ENCODE measurements around the gene PML.

Gene PML, protein sequence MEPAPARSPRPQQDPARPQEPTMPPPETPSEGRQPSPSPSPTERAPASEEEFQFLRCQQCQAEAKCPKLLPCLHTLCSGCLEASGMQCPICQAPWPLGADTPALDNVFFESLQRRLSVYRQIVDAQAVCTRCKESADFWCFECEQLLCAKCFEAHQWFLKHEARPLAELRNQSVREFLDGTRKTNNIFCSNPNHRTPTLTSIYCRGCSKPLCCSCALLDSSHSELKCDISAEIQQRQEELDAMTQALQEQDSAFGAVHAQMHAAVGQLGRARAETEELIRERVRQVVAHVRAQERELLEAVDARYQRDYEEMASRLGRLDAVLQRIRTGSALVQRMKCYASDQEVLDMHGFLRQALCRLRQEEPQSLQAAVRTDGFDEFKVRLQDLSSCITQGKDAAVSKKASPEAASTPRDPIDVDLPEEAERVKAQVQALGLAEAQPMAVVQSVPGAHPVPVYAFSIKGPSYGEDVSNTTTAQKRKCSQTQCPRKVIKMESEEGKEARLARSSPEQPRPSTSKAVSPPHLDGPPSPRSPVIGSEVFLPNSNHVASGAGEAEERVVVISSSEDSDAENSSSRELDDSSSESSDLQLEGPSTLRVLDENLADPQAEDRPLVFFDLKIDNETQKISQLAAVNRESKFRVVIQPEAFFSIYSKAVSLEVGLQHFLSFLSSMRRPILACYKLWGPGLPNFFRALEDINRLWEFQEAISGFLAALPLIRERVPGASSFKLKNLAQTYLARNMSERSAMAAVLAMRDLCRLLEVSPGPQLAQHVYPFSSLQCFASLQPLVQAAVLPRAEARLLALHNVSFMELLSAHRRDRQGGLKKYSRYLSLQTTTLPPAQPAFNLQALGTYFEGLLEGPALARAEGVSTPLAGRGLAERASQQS

DNA sequence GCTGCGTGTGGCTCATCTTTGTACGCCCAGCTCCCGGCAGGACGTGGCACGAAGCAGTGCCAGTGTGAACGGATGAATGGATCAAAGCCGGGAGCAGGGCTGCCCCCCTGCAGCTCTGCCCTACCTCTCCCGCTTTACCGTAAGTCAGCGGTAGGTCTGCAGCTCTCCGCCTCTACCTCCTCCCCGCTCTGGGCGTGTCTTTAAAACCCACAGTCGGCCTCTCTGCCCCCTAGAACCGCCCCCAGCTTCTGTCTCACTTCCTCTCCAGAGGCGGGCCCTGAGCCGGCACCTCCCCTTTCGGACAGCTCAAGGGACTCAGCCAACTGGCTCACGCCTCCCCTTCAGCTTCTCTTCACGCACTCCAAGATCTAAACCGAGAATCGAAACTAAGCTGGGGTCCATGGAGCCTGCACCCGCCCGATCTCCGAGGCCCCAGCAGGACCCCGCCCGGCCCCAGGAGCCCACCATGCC, at the start of gene PML:
Gene PML (plus strand): TSS at position 304 of the 471 bp plus-strand sequence. CDS start 97 bp downstream, at position 401.
- DNase-seq = peak; percentile 94

DNA sequence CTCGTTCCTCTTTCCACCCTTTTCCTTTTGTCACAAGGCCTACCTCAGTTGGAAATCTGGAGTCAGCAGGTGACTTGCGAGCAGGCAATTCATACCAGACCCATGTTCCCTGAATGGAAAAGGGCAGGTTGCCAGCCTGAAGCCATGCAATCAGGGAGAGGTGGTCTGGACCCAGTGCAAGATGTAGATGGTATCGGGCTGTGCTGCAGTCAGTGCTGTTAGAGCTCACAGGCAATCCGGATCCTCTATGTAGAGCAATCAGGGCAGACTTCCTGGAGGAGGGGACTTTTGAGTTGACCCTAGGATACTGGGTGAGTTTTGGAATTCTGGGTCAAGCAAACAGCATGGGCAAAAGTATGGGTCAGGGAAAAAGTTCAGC, 49.4 kb upstream of the PML start:
- no peak for DNase-seq

DNA sequence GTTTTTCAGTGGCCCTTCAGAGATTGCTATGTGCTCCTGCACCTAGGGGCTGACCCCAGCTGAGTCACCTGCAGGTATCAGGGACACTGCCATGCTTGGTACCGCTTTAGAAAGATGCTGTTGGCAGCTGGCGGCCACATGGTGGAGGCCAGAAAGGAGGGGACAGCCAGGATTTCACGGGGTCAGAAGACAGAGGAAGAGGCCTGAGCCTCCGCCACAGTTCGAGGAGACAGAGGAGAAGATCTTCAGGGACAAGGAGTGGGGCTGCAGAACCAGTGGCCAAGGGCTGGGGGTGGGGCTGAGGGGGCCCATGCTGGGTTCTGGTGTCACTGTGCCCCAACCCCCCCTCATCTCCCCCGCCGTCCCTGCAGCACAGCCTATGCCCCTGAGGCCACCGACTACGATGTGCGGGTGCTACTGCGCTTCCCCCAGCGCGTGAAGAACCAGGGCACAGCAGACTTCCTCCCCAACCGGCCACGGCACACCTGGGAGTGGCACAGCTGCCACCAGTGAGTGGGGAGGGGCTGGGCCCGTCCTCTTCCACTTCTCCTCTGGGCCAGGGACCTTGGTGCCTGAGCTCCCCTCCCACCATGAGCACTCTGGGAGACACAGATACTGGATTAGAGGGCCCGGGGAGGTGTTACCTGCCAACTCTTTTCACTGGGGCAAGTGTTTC, 48.3 kb upstream of the PML start:
- no peak for DNase-seq

DNA sequence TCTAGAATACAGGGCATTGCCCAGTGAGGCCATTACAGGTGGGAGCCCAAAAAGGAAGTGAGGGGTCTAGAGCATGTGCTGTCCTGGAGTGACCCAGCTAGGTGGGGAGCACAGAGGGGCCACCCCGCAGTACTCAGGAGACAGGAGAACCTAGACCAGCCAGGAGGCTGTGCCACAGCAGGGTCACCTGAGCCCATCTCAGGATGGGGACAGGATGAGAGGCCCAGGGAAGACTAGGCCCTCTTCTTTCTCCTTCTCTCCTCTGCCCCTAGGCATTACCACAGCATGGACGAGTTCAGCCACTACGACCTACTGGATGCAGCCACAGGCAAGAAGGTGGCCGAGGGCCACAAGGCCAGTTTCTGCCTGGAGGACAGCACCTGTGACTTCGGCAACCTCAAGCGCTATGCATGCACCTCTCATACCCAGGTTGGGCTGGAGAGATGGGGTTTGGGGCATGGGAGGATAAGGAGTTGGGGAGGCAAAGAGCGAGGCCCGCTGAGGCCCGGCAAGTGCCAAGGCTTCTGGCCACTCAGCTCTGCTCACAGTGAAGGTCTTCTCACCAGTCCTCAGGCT, 47.6 kb upstream of the PML start:
- no peak for DNase-seq

DNA sequence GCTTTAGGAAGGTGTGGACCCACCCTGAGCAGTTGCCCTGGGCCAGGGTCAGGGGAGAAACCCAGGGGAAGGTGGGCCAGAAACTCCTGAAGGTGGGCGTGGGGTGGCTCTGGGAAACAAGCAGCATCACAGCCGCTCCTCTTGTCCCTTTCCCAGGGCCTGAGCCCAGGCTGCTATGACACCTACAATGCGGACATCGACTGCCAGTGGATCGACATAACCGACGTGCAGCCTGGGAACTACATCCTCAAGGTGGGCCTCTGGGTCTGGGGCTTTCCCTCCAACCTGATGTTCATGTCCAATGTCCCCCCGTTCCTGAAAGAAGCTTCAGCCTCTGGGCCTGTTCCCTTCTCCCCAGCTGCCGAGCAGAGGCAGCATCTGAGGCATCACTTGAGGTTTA, 46.9 kb upstream of the PML start:
- no peak for DNase-seq

DNA sequence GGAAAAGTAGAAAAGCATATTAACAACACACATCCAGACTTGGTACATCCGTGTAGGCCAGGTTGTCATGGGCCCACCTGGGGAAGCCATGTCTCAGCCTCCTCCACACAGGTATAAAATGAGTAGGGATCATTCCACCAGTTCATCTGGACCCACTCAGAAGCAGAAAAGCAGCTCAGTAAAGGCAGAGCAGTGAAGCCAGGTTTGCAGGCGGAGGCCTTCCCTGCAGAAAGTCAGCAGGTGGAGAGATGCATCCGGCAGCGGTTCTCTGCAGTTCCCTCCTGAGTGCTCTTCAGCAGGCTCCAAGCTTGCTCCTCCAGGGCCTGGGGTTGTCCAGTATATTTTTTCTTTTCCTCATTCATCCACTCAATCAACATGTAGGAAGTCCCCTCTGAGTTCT, 46.1 kb upstream of the PML start:
- DNase-seq = no peak

DNA sequence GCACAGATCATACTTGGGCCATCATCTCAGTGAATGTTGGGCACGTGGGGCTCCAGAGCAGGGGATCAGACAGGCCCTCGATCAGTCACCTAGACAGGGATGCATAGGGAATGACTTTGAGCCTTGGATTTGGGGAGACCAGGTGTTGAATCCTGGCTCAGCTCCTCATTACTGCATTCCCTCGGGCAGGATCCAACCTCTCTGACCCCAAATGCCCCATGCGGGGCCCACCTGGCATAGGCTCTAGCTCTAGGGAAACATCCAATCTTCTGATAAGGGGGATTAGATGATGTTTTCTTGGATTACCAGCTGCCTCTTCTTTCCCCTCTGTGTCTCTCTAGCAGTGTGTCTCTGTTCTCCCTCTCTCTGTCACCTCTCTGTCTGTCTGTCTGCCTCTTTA, 45.5 kb upstream of the PML start:
- no peak for DNase-seq

DNA sequence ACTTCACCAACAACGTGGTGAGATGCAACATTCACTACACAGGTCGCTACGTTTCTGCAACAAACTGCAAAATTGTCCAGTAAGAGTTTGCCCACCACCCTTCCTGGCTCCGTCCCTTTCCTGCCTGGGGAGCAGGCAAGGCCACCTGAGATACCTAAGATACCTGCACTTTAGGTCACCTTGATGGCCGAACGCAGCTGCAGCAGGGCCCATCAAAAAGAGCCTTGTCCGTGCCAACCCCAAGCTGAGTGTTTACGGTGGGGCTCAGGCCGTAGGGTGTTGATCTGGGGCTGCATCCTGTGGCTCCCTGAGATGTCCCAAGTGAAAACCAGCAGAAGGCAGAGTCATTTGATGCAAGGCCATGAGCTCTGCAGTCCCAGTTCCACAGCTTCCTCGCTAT, 45.0 kb upstream of the PML start:
- DNase-seq = no peak

DNA sequence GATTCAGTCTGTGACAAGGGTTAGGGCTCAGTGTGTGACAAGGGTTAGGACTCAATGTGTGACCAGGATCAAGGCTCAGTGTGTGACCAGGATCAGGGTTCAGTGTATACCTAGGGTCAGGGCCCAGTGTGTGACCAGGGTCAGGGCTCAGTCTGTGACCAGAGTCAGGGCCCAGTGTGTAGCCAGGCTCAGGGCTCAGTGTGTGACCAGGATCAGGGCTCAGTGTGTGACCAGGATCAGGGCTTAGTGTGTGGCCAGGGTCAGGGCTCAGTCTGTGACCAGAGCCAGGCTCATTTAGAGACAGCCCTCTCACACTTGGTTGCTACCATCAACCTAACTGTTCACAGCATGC, 44.1 kb upstream of the PML start:
- no peak for DNase-seq

DNA sequence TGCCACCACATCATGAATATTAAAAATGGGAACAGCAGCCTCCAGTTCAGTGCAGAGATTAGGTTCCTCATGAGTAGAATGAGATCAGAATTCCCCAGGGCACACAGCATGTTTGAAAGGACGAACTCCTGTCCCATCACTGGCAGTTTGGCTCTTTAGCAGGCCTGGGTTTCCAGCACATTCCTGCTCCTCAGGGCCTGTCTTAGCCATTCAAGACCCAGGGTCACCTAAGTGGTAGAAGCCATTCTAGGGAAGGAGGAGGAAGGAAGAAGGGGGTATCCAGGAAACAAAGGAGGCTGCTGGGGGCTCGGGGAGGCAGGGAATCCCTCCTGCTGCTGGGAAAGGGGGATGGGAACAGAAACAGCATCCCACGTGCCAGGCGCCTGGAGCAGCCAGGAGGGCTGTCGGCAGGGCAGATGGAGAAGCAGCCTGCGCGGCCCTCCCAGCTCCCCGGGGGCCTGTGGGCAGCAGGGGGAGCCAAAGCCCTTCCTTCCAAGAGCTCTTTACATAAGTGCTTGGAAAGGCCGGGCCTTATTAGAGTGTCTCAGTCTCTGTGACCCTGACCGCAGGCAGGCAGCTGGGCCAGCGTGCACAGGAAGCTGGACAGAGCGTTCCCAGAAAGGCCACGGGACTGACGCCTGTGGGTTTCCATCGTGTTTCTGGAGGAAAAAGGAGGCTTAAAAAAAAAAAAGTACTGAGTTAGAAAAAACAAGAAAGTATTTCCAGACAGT, 43.5 kb upstream of the PML start:
- peak; percentile 73 for DNase-seq

DNA sequence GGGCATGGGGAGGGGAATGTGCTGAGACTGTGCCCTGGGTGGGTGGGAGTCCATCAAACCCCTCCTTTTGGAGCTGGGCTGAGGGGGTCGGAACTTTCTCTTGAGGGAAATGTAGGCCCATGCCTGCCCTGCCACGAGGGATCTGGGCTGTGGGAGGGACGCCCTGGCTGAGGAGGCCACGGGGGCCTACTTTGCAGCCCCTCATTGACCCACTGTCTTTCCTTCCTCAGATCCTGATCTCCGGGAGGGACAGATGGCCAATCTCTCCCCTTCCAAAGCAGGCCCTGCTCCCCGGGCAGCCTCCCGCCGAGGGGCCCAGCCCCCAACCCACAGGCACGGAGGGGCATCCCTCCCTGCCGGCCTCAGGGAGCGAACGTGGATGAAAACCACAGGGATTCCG, 42.9 kb upstream of the PML start:
- no peak for DNase-seq

DNA sequence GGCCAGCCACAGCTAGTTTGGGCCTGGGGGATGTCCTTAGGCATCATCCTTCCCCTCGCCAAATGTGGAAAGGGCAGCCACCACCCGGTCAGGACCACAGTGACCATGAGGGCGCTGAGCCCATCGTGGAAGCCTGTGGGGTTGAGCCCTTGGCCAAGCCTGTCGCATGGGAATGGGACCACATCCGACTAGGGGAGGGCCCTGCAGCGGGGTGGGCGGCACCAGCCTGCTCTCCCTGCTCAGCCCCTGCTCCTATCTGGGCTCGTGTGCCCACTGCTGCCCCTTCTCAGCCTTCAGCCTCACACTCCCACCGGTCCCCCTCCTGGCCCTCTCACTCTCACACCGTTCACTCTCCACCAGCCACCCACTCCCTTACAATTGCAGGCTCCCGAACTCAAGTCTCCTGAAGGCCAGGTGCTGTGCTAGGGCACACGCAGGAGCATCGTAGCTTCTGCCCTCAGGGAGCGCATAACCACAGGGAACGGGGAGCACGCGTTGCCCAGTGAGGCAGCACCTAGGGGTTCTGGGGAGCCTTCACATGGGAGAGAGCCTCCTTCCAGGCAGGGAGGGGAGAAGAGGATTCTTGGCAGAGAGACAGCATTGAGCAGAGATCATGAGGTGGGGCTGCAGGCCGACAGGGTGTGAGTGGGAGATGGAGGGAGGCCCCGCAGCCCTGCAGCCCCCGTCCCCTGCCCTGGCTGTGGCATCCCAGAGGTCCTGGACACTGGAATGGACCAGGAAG, 42.2 kb upstream of the PML start:
- DNase-seq = no peak

DNA sequence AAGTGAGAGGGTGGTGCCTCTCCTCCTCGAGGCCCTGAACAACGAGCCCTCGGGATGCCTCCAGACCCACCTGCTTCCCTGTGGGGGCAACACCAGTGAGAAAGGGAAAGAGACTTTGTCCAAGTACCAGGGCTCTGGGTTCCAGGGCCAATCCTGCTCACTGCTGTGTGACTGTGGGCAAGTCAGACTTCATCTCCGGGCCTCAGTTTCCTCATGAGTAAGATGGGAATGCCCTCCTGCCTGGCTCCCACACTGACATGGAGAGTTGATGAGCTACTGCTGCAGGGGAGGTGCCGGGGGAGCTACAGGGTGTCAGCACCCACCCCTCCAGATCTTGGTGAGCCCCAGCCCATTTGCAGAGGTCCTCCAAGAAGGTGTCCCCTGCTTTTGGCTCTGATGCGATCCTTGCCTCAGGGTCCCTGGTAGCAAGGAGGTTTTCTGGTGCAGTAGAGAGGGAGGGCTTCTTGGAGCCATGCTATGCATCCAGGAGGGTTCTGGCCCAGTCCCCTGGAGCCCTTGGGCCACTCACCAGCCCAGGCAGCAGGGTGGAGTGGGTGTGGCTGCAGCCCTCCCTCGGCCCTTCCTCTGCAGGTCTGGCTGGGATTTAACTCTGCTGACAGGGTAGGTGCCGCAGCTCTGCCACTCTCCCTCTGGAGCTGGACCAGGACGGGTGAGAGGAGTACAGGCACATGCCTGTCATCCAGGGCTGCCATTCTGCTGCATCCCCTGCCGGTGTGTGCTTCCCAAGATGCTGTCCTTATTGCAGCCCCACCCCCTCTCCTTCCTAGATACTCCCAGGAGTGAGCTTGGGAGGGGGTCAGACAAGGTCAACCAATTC, 41.4 kb upstream of the PML start:
- DNase-seq = no peak

DNA sequence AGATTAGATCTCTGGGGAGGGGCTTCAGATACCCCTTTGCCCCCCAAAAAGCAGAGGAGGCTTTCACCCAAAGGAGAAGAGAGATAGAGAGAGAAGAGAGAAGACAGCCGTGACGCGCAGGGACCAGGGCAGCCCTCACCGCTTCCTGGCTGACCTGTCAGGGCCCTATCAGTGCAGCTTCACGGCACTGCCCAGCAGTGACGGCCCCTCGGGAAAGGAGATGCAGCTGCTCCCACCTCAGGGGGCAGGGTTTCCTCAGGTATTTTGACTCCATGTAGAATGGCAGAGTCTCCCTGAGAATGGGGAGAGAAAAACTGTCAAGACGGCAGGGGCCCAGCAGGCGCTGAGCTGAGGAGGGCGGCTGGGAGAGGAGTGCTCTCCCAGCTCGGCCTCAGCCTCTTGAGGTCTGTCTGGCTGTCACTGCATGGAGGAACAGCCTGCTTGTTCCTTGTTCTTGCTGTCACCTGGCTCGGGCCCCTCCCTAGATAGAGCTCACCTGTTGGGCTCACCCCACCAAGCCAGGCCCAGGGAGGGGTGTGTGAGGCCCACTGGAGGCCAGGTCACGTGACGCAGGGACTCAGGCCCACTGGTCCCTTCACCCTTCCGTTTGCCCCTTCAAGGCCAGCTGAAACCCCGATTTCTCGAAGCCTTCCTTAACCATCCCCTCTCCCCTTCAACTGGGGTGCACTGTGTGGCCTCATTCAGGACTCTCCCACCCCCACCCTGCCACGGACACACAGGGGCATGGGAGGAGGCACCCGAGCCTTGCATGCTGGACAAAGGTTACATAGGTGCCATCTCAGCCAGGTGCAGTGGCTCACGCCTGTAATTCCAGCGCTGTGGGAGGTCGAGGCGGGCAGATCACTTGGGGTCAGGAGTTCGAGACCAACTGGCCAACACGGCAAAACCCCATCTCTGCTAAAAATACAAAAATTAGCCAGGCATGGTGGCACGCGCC, 40.0 kb upstream of the PML start:
- no peak for DNase-seq

DNA sequence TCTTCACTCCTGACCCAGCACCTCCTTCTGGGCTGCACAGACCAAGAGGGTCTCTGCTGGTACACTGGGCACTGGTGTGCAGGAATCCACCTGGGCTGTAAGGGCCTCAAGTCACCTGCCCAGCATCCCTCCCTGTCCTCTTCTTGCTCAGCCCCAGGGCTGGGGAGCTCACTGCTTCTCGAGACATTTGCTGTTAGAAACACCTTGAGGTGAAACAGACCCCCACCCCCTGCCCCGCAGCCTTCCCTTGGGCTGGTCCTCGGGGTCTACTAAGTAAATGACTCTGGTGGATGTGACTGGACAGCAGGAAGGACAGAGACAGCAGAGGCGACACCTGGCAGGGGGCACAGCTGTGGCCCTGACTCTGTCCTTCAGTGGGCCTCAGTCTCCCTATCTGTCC, 39.2 kb upstream of the PML start:
- no peak for DNase-seq

DNA sequence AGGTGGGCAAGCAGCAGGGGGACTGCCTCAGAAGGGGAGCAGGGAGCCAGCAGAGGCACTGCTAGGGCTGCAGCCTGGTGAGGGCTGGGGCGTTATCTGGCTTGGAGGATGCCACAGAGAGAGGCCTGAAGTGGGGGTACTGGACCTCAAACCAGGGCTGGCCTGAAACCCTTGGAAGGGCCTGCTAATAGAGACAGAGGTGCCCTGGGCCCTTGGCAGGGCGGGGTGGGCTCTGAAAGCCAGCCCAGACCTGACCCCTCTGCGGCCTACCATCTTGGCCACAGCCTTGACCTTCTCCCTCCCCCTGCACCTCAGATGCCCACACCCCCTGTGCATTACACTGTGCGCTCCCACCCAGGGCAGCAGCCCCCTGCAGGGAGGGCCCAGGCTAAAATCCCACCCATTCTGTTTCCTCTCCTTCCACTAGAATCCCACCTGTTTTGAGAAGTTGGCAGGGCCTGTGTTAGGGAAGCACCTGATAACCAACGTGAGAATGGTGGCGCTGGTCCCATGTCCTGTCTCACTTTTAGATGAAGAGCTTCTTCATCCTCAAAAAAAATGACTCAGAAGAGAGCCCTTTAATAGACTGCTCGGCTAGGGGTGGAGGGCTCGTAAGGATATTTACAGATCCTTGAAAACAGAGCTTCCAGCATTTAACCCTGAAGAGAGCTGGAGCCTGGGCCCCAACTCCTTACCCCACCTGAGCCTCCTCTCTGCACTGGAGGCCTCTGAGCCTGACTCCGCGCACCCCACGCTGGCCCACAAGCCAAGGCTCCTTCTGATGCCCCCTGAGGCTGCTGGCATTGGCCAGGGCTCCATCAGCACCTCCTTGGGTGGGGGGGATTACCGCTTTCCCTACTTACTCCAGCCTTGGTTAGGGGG, 38.4 kb upstream of the PML start:
- no peak for DNase-seq

DNA sequence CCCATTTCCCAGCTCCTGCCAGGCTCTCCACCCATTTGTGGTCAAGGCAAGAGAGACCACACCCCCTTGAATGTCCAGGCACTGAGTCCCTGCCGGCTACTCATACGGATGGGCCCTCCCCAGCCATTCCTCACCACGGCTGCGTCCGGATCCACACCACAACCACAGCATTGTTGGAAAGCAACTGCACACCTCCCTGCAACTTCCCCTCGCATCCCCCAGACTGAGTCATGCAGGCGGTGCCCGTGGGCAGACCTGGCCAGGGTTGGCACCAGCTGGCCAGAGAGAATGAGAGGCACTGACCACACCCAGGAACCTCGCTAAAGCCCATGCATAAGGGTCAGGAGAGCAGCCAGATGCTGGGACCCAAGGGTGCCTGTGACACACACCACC, 37.8 kb upstream of the PML start:
- no peak for DNase-seq

DNA sequence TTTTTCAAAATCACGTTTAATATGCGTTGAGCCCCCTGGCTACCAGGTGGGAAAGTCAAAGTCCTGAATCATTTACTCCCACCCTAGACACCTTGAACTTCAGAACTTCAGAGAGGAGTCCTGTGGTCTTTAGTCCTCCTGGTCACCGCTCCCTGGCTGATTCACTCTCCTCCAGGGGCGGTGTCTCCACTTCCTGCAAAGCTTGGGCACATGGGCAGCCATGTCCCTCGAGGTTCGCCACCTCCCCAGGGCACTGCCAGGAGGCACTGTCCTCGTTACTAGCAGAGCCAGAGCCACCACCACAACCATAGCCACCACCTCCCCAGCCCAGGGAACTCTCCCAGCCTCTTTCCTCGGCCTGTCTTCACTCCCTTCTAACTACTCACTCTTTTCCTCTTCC, 37.2 kb upstream of the PML start:
- no peak for DNase-seq

DNA sequence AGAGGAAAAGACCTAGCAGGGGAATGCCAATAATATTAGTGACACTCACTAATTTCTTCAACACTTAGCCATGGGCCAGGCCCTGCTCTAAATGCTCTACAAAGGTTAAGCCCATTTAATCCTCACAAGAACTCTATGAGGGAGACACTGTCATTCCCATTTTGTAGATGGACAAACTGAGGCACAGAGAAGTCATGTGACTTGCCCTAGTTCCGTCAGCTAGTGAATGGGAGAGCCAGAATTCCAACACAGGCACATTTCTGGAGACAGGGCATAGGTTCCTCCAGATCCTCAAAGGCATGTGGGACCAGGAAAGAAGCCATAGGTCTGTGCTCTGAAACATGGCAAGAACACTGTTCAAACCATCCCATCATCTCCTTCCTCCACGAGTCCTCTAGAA, 36.7 kb upstream of the PML start:
- no peak for DNase-seq

All from CD4-positive, alpha-beta T cell treated with Interleukin-12 subunit alpha and Interleukin-12 subunit beta, for 1 hour (primary cell).